Keratinocyte (primary cell): ENCODE measurements around the gene MAGI1.

Experiments used
- EZH2 ChIP-seq: IDR thresholded peaks from one replicate; pipeline ENCODE4 v1.6.1; 2012; ENCODE audit warnings: inconsistent platforms, mild to moderate bottlenecking, low read length, moderate library complexity
- TF ChIP-seq, protein P1 (sequence below), 3 experiments: IDR thresholded peaks in 1 of 3; conservative IDR thresholded peaks in 1 of 3; optimal IDR thresholded peaks in 1 of 3; 2 replicates in 2 of 3; 3 replicates in 1 of 3; pipeline versions ENCODE3 to v1.5.1; 2011; ENCODE audit warnings: low read length in 3 of 3, mild to moderate bottlenecking in 3 of 3, moderate library complexity in 2 of 3, control low read depth in 1 of 3, inconsistent platforms in 1 of 3; ENCODE audit not compliant: insufficient read depth in 2 of 3; ENCODE audit errors: extremely low read depth in 1 of 3

DNA sequence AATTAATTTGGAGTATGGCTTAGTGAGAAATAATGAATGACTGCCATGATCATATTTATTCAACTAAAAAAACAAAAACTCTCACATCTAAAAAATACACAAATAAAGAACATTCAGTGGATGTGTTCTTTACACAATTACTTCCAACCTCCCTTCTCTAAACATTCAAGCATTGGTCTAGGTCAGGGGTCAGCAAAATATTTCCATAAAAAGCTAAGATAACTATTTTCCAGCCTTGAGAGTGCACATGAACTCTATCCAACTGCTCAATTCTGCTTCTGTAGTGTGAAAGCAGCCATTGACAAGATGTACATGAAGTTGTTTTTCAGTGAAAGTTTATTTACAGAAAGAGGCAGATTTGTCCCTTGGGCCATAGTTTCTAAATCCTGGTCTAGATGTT lies 406.3 kb downstream of the MAGI1 start:
- TF ChIP-seq, protein P1, sequence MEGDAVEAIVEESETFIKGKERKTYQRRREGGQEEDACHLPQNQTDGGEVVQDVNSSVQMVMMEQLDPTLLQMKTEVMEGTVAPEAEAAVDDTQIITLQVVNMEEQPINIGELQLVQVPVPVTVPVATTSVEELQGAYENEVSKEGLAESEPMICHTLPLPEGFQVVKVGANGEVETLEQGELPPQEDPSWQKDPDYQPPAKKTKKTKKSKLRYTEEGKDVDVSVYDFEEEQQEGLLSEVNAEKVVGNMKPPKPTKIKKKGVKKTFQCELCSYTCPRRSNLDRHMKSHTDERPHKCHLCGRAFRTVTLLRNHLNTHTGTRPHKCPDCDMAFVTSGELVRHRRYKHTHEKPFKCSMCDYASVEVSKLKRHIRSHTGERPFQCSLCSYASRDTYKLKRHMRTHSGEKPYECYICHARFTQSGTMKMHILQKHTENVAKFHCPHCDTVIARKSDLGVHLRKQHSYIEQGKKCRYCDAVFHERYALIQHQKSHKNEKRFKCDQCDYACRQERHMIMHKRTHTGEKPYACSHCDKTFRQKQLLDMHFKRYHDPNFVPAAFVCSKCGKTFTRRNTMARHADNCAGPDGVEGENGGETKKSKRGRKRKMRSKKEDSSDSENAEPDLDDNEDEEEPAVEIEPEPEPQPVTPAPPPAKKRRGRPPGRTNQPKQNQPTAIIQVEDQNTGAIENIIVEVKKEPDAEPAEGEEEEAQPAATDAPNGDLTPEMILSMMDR (optimal IDR thresholded peaks at IDR 0.05 in 1 of 3, IDR thresholded peaks at IDR 0.05 in 1 of 3, conservative IDR thresholded peaks at IDR 0.05 in 1 of 3; ENCODE audit: extremely low read depth in 1 of 3, insufficient read depth in 2 of 3, low read length in 3 of 3) = no peak
- TF ChIP-seq EZH2 = no peak
